Natural killer cell treated with Interleukin-12 subunit alpha and Interleukin-12 subunit beta and Interleukin-15 and Interleukin-18, amount 100 ng/mL, for 72 hours (primary cell): ENCODE results near the gene NAV2. TPM values are rescaled to one million over a fixed set of nuclear protein-coding genes. Genes with fewer than 3 reads are reported as not detected.

ENCODE experiments used
- ATAC-seq, 2 donors: fragments of 150-1000 bp; cut with Tn5 transposase in 1 of 2; sonication (Bioruptor Pico), chemical (Tn5 transposase) in 1 of 2; 2 replicates each; pipeline ENCODE4 v1.10.0; 2021
- DNase-seq: peaks from one replicate; pipeline ENCODE4 v3.0.0; 2022; ENCODE audit warnings: low spot score
- H3K27ac Mint-ChIP-seq, 2 donors: 1 replicate in 1 of 2; 2 replicates in 1 of 2; pipeline ENCODE4 v1.8.0; 2022; ENCODE audit warnings: mixed read lengths in 2 of 2, mild to moderate bottlenecking in 1 of 2, moderate library complexity in 1 of 2
- H3K27me3 Mint-ChIP-seq, 2 donors: 1 replicate in 1 of 2; 2 replicates in 1 of 2; pipeline ENCODE4 v1.8.0; 2022; ENCODE audit warnings: mixed read lengths in 2 of 2
- H3K36me3 Mint-ChIP-seq: one replicate; pipeline ENCODE4 v1.8.0; 2022; ENCODE audit warnings: mixed read lengths
- H3K4me1 Mint-ChIP-seq, 2 donors: 1 replicate in 1 of 2; 2 replicates in 1 of 2; pipeline ENCODE4 v1.8.0; 2022; ENCODE audit warnings: low read depth in 2 of 2, mixed read lengths in 2 of 2, mild to moderate bottlenecking in 1 of 2
- H3K4me3 Mint-ChIP-seq: one replicate; pipeline ENCODE4 v1.8.0; 2022; ENCODE audit warnings: mixed read lengths
- H3K9me3 Mint-ChIP-seq: 2 replicates; pipeline ENCODE4 v1.8.0; 2022; ENCODE audit warnings: mixed read lengths
- total RNA-seq, 2 donors: library from RNA; stranded (reverse); gene quantifications; one replicate each; pipeline ENCODE4 v1.2.3, GENCODE V29; 2022

The NAV2 gene
- total RNA-seq, 2 donors from 2014 or later, result 0.31 to 0.67 TPM

- H3K27ac Mint-ChIP-seq, result no peak overlapping the region
- H3K4me3 Mint-ChIP-seq, result no peak overlapping the region
- DNase-seq (no peak), ATAC-seq (no peak)
- H3K9me3 Mint-ChIP-seq, result no peaks in the 10 kb centered on the region
- no peaks in the 10 kb centered on the region for H3K36me3 Mint-ChIP-seq
- no peaks in the 10 kb centered on the region for H3K4me1 Mint-ChIP-seq
- H3K27me3 Mint-ChIP-seq, result peaks cover 0 to 11% of the 10 kb centered on the region in 2 donors
Measured at GRCh38 chr11:19864141-19865140, 151.8 kb downstream of the NAV2 start.

- Mint-ChIP-seq H3K27ac (no peak overlapping the region), H3K4me3 (no peak overlapping the region), H3K9me3 (no peaks in the 10 kb centered on the region), H3K4me1 (no peaks in the 10 kb centered on the region), H3K27me3 (peaks cover 0 to 11% of the 10 kb centered on the region in 2 donors), H3K36me3 (no peaks in the 10 kb centered on the region)
- DNase-seq (no peak), ATAC-seq (no peak)
Measured at GRCh38 chr11:19866037-19866436, 153.4 kb downstream of the NAV2 start.

GRCh38 chr11:19866521-19866920 is 153.9 kb downstream of the NAV2 start:
- Mint-ChIP-seq H3K9me3 (no peaks in the 10 kb centered on the region), H3K27ac (no peak overlapping the region), H3K4me3 (no peak overlapping the region), H3K4me1 (no peaks in the 10 kb centered on the region), H3K27me3 (peaks cover 0 to 11% of the 10 kb centered on the region in 2 donors), H3K36me3 (no peaks in the 10 kb centered on the region)
- no peak for DNase-seq
- ATAC-seq, result no peak

GRCh38 chr11:19867064-19867463 is 154.4 kb downstream of the NAV2 start:
- Mint-ChIP-seq H3K9me3 (no peaks in the 10 kb centered on the region), H3K27me3 (peaks cover 0 to 11% of the 10 kb centered on the region in 2 donors), H3K36me3 (no peaks in the 10 kb centered on the region)

GRCh38 chr11:19868281-19868821 is 155.7 kb downstream of the NAV2 start:
- H3K36me3 Mint-ChIP-seq, result no peaks in the 10 kb centered on the region
- H3K4me3 Mint-ChIP-seq, result no peak overlapping the region
- DNase-seq, result no peak
- no peaks in the 10 kb centered on the region for H3K4me1 Mint-ChIP-seq
- peaks cover 0 to 11% of the 10 kb centered on the region in 2 donors for H3K27me3 Mint-ChIP-seq
- H3K9me3 Mint-ChIP-seq, result no peaks in the 10 kb centered on the region
- no peak for ATAC-seq
- H3K27ac Mint-ChIP-seq, result no peak overlapping the region

More at GRCh38 chr11:19867064-19867463, 154.4 kb downstream of the NAV2 start:
- ATAC-seq, result no peak
- Mint-ChIP-seq H3K4me3 (no peak overlapping the region), H3K4me1 (no peaks in the 10 kb centered on the region), H3K27ac (no peak overlapping the region)
- DNase-seq, result no peak

- Mint-ChIP-seq H3K27me3 (peaks cover 0 to 11% of the 10 kb centered on the region in 2 donors), H3K36me3 (no peaks in the 10 kb centered on the region), H3K4me1 (no peaks in the 10 kb centered on the region), H3K27ac (no peak overlapping the region), H3K9me3 (no peaks in the 10 kb centered on the region), H3K4me3 (no peak overlapping the region)
- ATAC-seq, result no peak
- DNase-seq, result no peak
Measured at GRCh38 chr11:19868871-19869270, 156.2 kb downstream of the NAV2 start.

GRCh38 chr11:19869466-19869865 is 156.8 kb downstream of the NAV2 start:
- no peak overlapping the region for H3K27ac Mint-ChIP-seq
- peaks cover 0 to 11% of the 10 kb centered on the region in 2 donors for H3K27me3 Mint-ChIP-seq
- H3K4me1 Mint-ChIP-seq, result no peaks in the 10 kb centered on the region
- H3K9me3 Mint-ChIP-seq, result no peaks in the 10 kb centered on the region
- H3K4me3 Mint-ChIP-seq, result no peak overlapping the region
- ATAC-seq, result no peak
- H3K36me3 Mint-ChIP-seq, result no peaks in the 10 kb centered on the region
- DNase-seq, result no peak

- peaks cover 0 to 7% of the 10 kb centered on the region in 2 donors for H3K27me3 Mint-ChIP-seq
- H3K4me3 Mint-ChIP-seq, result no peak overlapping the region
- no peaks in the 10 kb centered on the region for H3K4me1 Mint-ChIP-seq
- ATAC-seq (no peak), DNase-seq (no peak)
- no peaks in the 10 kb centered on the region for H3K36me3 Mint-ChIP-seq
- H3K9me3 Mint-ChIP-seq, result no peaks in the 10 kb centered on the region
- no peak overlapping the region for H3K27ac Mint-ChIP-seq
Measured at GRCh38 chr11:19869946-19870589, 157.4 kb downstream of the NAV2 start.

GRCh38 chr11:19871531-19871930 is 158.9 kb downstream of the NAV2 start:
- Mint-ChIP-seq H3K27me3 (peaks cover 0 to 6% of the 10 kb centered on the region in 2 donors), H3K27ac (no peak overlapping the region), H3K4me1 (no peaks in the 10 kb centered on the region), H3K36me3 (no peaks in the 10 kb centered on the region), H3K4me3 (no peak overlapping the region), H3K9me3 (no peaks in the 10 kb centered on the region)
- ATAC-seq (no peak), DNase-seq (no peak)

- no peaks in the 10 kb centered on the region for H3K36me3 Mint-ChIP-seq
- ATAC-seq (peak; percentile 21 to 24), DNase-seq (no peak)
- no peak overlapping the region for H3K27ac Mint-ChIP-seq
- H3K4me3 Mint-ChIP-seq, result no peak overlapping the region
- no peaks in the 10 kb centered on the region for H3K9me3 Mint-ChIP-seq
- peaks cover 0 to 3% of the 10 kb centered on the region in 2 donors for H3K27me3 Mint-ChIP-seq
- no peaks in the 10 kb centered on the region for H3K4me1 Mint-ChIP-seq
Measured at GRCh38 chr11:19872512-19873145, 160.0 kb downstream of the NAV2 start.

- H3K27ac Mint-ChIP-seq, result no peak overlapping the region
- no peaks in the 10 kb centered on the region for H3K4me1 Mint-ChIP-seq
- no peak for DNase-seq
- H3K27me3 Mint-ChIP-seq, result no peaks in the 10 kb centered on the region
- no peak for ATAC-seq
- H3K9me3 Mint-ChIP-seq, result no peaks in the 10 kb centered on the region
- no peaks in the 10 kb centered on the region for H3K36me3 Mint-ChIP-seq
- no peak overlapping the region for H3K4me3 Mint-ChIP-seq
Measured at GRCh38 chr11:19873730-19874129, 161.1 kb downstream of the NAV2 start.

GRCh38 chr11:19874266-19874665 is 161.6 kb downstream of the NAV2 start:
- ATAC-seq, result no peak
- DNase-seq, result no peak
- H3K9me3 Mint-ChIP-seq, result no peaks in the 10 kb centered on the region
- no peak overlapping the region for H3K4me3 Mint-ChIP-seq
- no peaks in the 10 kb centered on the region for H3K4me1 Mint-ChIP-seq
- no peaks in the 10 kb centered on the region for H3K36me3 Mint-ChIP-seq
- H3K27ac Mint-ChIP-seq, result no peak overlapping the region
- no peaks in the 10 kb centered on the region for H3K27me3 Mint-ChIP-seq

- Mint-ChIP-seq H3K9me3 (no peaks in the 10 kb centered on the region), H3K36me3 (no peaks in the 10 kb centered on the region), H3K27ac (no peak overlapping the region), H3K4me1 (no peaks in the 10 kb centered on the region), H3K27me3 (peaks cover 0 to 7% of the 10 kb centered on the region in 2 donors), H3K4me3 (no peak overlapping the region)
- no peak for ATAC-seq
- DNase-seq, result no peak
Measured at GRCh38 chr11:19876750-19877149, 164.1 kb downstream of the NAV2 start.
